OCI-LY7 (cell line): ENCODE data around the gene CEP295NL. TPM values are rescaled to one million over a fixed set of nuclear protein-coding genes. Genes with fewer than 3 reads are reported as not detected.

Experiments used
- BruUV-seq: library from RNA; stranded (reverse); fragments of 400-500 nt; replicated peaks from 2 replicates; lab custom pipeline; 2021; lab: Mats Ljungman, UMichigan
- CTCF ChIA-PET: fragments of 300-600 bp; sonication (Branson Sonifier 250); formaldehyde crosslinking; loops from one replicate; lab custom pipeline; 2022; ENCODE audit warnings: antibody characterized with exemption; ENCODE audit not compliant: unreplicated experiment; lab: Charles Lee
- POLR2A ChIA-PET: fragments of 300-600 bp; sonication (Branson Sonifier 250); formaldehyde crosslinking; loops from one replicate; lab custom pipeline; 2022; ENCODE audit warnings: antibody characterized with exemption; lab: Charles Lee
- DNase-seq: peaks from one replicate; pipeline ENCODE4 v3.0.0-alpha.2; 2015; ENCODE audit warnings: low spot score
- H2AFZ ChIP-seq: fragments of 200-600 bp; sonication (generic), shearing (Covaris generic); 2 replicates; pipeline ENCODE4 v1.6.1; 2014; ENCODE audit warnings: mild to moderate bottlenecking, antibody characterized with exemption, low read length, moderate library complexity
- H3K27ac ChIP-seq: fragments of 200-600 bp; sonication (generic); 2 replicates; pipeline ENCODE4 v1.5.1; 2014; ENCODE audit warnings: mixed run types, low read depth, mild to moderate bottlenecking, moderate library complexity, low read length, inconsistent platforms; ENCODE audit not compliant: poor library complexity, severe bottlenecking
- H3K36me3 ChIP-seq: fragments of 200-600 bp; sonication (generic); 2 replicates; pipeline ENCODE4 v1.6.1; 2014; ENCODE audit warnings: mild to moderate bottlenecking, antibody characterized with exemption, low read length, moderate library complexity, mixed read lengths; ENCODE audit not compliant: insufficient read depth
- H3K4me1 ChIP-seq: fragments of 200-600 bp; sonication (generic); 2 replicates; pipeline ENCODE4 v1.5.1; 2014; ENCODE audit warnings: mild to moderate bottlenecking, low read length; ENCODE audit not compliant: insufficient read depth, poor library complexity, severe bottlenecking
- H3K4me2 ChIP-seq: fragments of 200-600 bp; sonication (generic); 2 replicates; pipeline ENCODE4 v1.6.1; 2014; ENCODE audit warnings: mild to moderate bottlenecking, low read length
- H3K4me3 ChIP-seq: fragments of 200-600 bp; sonication (generic); 2 replicates; pipeline ENCODE4 v1.5.1; 2014; ENCODE audit warnings: mild to moderate bottlenecking, low read depth, low read length; ENCODE audit not compliant: poor library complexity, severe bottlenecking
- H3K79me2 ChIP-seq: fragments of 200-600 bp; sonication (generic); 2 replicates; pipeline ENCODE4 v1.6.1; 2016; ENCODE audit warnings: low read depth, mild to moderate bottlenecking, low read length, moderate library complexity, mixed read lengths; ENCODE audit not compliant: insufficient read depth
- H3K9me2 ChIP-seq: fragments of 200-600 bp; sonication (generic); 2 replicates; pipeline ENCODE4 v1.6.1; 2016; ENCODE audit warnings: mild to moderate bottlenecking, low read length, mixed read lengths; ENCODE audit not compliant: insufficient read depth
- H3K9me3 ChIP-seq: fragments of 200-600 bp; sonication (generic); 2 replicates; pipeline ENCODE4 v1.6.1; 2014; ENCODE audit warnings: mild to moderate bottlenecking, mixed run types, low read length, mixed read lengths
- H4K20me1 ChIP-seq: fragments of 200-600 bp; sonication (generic); 2 replicates; pipeline ENCODE4 v1.6.1; 2014; ENCODE audit warnings: mild to moderate bottlenecking, antibody characterized with exemption, low read length, moderate library complexity, mixed read lengths; ENCODE audit not compliant: insufficient read depth
- EZH2phosphoT487 ChIP-seq: fragments of 200-600 bp; sonication (generic); IDR thresholded peaks from 2 replicates; pipeline ENCODE4 v1.6.1; 2018; ENCODE audit warnings: low read depth, borderline replicate concordance, mild to moderate bottlenecking, mixed run types, antibody characterized with exemption, low read length, moderate library complexity, mixed read lengths
- intact Hi-C: fragments of 100-400 bp; cut with micrococcal nuclease; formaldehyde crosslinking; loops from one replicate; pipeline ENCODE4 v1.10.0; 2022; ENCODE audit not compliant: unreplicated experiment
- total RNA-seq, 2 experiments: library from RNA; depleted of rRNA in 1 of 2; stranded (reverse); fragments of >200 nt in 1 of 2; shearing (Covaris generic) in 1 of 2; gene quantifications; 2 replicates each; pipeline ENCODE4 v1.2.3, GENCODE V29; 2014 to 2022
- TF ChIP-seq, protein P1 (sequence below): fragments of 200-600 bp; sonication (generic); conservative IDR thresholded peaks from 2 replicates; pipeline ENCODE4 v1.5.1; 2014; ENCODE audit warnings: mild to moderate bottlenecking, antibody characterized with exemption, low read length, moderate library complexity, mixed read lengths

Gene CEP295NL
- total RNA-seq, 2 experiments from 2014 or later, result not detected

DNA sequence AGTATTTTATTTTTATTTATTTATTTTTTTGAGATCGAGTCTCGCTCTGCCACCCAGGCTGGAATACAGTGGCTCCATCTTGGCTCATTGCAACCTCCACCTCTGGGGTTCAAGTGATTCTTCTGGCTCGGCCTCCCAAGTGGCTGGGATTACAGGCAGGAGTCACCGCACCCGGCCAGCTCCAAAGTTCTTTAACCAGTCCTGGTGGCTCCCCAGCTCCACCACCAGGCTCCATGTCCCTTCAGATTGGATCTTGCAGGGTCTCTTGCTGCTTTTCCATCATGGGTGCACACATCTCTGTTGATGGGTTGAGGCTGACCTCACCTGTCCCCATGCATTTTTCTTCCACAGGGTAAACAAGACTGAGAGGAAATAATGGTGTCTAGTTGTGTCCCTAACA, 54.0 kb downstream of the CEP295NL start:
- H3K4me3 ChIP-seq, result no peak overlapping the region
- H3K79me2 ChIP-seq, result no peaks in the 10 kb centered on the region
- no peak overlapping the region for H3K4me2 ChIP-seq
- no peaks in the 10 kb centered on the region for H3K9me2 ChIP-seq
- BruUV-seq, result no TSS peak
- no peaks in the 10 kb centered on the region for H3K4me1 ChIP-seq
- ChIA-PET CTCF (no interaction called here), POLR2A (no interaction called here)
- DNase-seq, result no peak
- intact Hi-C loops, result no loop called here
- H3K9me3 ChIP-seq, result no peaks in the 10 kb centered on the region
- no peak overlapping the region for H3K27ac ChIP-seq
- H3K36me3 ChIP-seq, result no peaks in the 10 kb centered on the region
- TF ChIP-seq EZH2phosphoT487, result no peak
- TF ChIP-seq, protein P1, sequence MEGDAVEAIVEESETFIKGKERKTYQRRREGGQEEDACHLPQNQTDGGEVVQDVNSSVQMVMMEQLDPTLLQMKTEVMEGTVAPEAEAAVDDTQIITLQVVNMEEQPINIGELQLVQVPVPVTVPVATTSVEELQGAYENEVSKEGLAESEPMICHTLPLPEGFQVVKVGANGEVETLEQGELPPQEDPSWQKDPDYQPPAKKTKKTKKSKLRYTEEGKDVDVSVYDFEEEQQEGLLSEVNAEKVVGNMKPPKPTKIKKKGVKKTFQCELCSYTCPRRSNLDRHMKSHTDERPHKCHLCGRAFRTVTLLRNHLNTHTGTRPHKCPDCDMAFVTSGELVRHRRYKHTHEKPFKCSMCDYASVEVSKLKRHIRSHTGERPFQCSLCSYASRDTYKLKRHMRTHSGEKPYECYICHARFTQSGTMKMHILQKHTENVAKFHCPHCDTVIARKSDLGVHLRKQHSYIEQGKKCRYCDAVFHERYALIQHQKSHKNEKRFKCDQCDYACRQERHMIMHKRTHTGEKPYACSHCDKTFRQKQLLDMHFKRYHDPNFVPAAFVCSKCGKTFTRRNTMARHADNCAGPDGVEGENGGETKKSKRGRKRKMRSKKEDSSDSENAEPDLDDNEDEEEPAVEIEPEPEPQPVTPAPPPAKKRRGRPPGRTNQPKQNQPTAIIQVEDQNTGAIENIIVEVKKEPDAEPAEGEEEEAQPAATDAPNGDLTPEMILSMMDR, result no peak
- no peaks in the 10 kb centered on the region for H4K20me1 ChIP-seq
- no peak overlapping the region for H2AFZ ChIP-seq

DNA sequence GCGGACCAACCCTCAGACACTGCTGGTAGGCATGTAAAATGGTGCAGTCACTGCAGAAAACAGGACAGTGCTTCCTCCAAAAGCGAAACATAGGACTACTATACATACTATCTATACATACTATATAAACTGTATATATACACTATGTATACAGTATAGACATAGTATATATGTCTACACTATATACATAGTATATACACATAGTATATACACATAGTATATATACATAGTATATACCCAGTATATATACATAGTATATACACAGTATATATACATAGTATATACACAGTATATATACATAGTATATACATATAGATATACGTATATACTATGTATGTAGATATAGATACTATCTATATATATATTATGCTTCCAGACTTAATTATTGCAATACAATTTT, 55.9 kb downstream of the CEP295NL start:
- no TSS peak for BruUV-seq
- TF ChIP-seq EZH2phosphoT487, result no peak
- TF ChIP-seq, protein P1, result no peak
- H2AFZ ChIP-seq, result no peak overlapping the region
- H3K4me1 ChIP-seq, result peaks cover 10% of the 10 kb centered on the region
- DNase-seq, result no peak
- H3K4me3 ChIP-seq, result no peak overlapping the region
- intact Hi-C loops, result no loop called here
- POLR2A ChIA-PET, result interaction anchor here (0.6 kb wide), 1 partner anchor 925 kb away, joined by 5 read pairs; no protein-coding TSS in a partner anchor
- no peaks in the 10 kb centered on the region for H4K20me1 ChIP-seq
- H3K9me2 ChIP-seq, result no peaks in the 10 kb centered on the region
- CTCF ChIA-PET, result no interaction called here
- H3K36me3 ChIP-seq, result no peaks in the 10 kb centered on the region
- H3K9me3 ChIP-seq, result no peaks in the 10 kb centered on the region
- no peak overlapping the region for H3K4me2 ChIP-seq
- H3K79me2 ChIP-seq, result no peaks in the 10 kb centered on the region
- H3K27ac ChIP-seq, result no peak overlapping the region

DNA sequence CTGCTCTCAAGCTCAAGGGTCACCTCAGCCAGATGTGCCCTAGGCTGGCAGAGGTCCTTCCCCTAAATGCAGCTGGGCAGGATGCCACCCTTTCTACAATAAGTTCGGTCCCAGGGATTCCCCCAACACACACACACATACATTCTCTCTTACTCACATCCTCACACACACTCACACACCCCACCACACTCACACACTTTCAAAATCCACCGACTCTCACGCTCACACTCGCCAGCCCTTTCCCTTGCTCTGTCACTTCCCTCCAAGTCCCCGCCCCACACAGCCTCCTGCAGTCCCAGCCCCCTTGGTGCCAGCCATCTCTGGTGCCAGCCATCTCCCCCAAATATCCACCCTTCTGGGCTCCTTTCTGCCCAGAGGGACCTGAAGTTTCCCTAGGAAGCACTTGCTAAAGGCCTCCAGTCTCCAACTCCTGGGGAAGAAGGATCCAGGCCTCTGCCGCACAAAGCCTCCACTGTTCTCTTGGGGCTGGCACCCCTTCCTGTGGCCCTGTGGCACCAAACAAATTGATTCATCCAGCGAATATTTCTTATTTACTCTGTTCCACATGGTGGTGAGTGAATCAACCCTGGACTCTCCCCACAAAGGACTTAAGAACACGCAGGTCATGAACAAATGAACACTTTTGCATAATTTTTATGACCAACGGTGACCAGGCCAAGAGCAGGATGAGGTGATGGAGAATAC, 58.5 kb downstream of the CEP295NL start:
- Histone ChIP-seq H3K4me2 (no peak overlapping the region), H4K20me1 (peaks cover 3% of the 10 kb centered on the region; the same call in 1 of the 2 replicates), H2AFZ (no peak overlapping the region), H3K9me2 (no peaks in the 10 kb centered on the region), H3K4me3 (no peak overlapping the region), H3K9me3 (no peaks in the 10 kb centered on the region), H3K4me1 (peaks cover 16% of the 10 kb centered on the region), H3K27ac (no peak overlapping the region), H3K79me2 (peaks cover 10% of the 10 kb centered on the region), H3K36me3 (no peaks in the 10 kb centered on the region)
- no peak for TF ChIP-seq EZH2phosphoT487
- TF ChIP-seq, protein P1, result no peak
- POLR2A ChIA-PET, result no interaction called here
- CTCF ChIA-PET, result no interaction called here
- intact Hi-C loops, result loop anchor here (5.0 kb wide), 1 partner anchor 347 kb away; no protein-coding TSS in a partner anchor
- DNase-seq, result no peak
- BruUV-seq, result no TSS peak
